C4-2B (cell line): ENCODE measurements around the gene SNX19.

Experiments
- CTCF ChIP-seq: fragments of 450-650 bp; conservative IDR thresholded peaks from 2 replicates; pipeline ENCODE4 v1.5.1; 2017; ENCODE audit warnings: mild to moderate bottlenecking
- ZFX ChIP-seq: fragments of 450-650 bp; IDR thresholded peaks from 2 replicates; pipeline ENCODE4 v1.6.1; 2017

DNA sequence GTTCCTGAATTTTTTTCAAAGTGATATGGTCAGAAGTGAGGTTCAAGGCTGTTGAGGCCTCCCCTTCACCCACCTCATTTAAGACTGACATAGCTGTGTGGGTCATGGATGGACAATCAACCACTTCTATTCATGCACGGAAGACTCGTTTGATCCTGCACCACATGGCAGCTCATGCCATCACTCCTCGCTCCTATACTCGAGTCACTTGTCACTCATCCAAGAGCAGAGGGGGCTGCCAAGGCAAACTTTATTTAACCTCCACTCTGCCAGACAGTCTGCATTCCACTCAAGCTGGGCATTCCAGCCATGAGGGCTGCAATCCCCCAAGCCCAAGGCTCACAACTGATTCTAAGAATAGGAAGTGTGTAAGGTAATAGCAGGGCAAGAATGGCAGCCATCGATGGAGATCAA is 34.1 kb downstream of the SNX19 start:
- TF ChIP-seq CTCF (no peak), ZFX (no peak)
